ENCODE measurements around the gene PGAP1.

The PGAP1 gene

DNA sequence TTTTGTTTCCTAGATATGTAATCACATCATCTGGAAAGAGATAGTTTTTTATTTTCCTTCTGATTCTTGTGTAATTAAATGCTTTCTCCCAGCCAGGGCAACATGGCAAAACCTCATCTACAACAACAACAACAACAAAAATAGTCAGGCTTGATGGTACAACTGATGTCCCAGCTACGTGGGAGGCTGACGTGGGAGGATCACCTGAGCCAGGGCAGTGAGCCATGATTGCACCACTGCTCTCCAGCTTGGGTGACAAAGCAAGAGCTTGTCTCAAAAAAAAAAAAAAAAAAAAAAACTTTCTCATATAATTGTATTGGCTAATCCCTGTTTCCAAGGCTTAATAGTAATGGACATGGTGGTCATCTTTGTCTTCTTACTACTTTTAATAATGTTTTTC lies 26.4 kb upstream of the PGAP1 start:
- TF ChIP-seq, protein P1, sequence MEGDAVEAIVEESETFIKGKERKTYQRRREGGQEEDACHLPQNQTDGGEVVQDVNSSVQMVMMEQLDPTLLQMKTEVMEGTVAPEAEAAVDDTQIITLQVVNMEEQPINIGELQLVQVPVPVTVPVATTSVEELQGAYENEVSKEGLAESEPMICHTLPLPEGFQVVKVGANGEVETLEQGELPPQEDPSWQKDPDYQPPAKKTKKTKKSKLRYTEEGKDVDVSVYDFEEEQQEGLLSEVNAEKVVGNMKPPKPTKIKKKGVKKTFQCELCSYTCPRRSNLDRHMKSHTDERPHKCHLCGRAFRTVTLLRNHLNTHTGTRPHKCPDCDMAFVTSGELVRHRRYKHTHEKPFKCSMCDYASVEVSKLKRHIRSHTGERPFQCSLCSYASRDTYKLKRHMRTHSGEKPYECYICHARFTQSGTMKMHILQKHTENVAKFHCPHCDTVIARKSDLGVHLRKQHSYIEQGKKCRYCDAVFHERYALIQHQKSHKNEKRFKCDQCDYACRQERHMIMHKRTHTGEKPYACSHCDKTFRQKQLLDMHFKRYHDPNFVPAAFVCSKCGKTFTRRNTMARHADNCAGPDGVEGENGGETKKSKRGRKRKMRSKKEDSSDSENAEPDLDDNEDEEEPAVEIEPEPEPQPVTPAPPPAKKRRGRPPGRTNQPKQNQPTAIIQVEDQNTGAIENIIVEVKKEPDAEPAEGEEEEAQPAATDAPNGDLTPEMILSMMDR (conservative IDR thresholded peaks at IDR 0.05; ENCODE audit: low read depth, low read length) = no peak
- DNase-seq (ENCODE audit: low read depth) = no peak
- H3K4me3 ChIP-seq (ENCODE audit: low read depth, low read length) = no peak overlapping the region

DNA sequence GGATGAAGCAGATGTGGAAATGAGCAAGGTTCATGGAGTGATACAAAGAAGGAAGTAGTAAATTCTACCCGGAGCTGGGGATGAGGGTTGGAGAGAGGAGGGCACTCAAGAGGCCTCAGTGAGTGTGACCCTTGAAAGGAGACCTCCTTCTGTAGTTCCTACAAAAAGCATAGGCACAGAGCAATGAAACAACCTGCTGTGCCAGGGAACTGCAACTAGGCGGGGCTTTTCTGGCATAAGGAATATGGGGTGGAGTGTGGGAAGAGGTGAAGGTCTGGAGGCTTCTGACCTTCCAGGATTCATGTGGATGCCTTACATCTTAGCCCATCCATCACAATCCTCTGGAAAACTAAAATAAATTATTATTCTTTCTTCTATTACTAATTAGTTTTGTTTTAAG lies 25.5 kb upstream of the PGAP1 start:
- DNase-seq (ENCODE audit: low read depth) = no peak
- TF ChIP-seq, protein P1 (conservative IDR thresholded peaks at IDR 0.05; ENCODE audit: low read depth, low read length) = no peak
- no peak overlapping the region for H3K4me3 ChIP-seq (ENCODE audit: low read depth, low read length)

DNA sequence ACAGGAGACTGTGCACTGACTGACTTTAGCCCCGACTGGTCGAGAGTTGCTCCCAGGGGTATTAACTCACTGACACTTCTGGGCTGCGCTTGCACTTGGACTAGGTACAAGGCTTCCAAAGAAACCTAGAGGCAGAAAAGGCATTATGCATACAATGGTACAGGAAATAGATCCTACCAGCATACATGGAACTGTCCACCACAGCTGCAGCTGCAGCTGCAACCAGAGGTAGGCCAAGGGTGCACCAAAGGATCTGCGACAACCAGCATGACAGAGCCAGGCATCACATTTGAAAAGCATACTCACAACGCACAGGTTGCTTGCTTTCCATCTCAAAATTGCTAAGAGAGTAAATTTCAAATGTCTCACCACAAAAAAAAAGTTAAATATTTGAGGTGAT lies 22.6 kb upstream of the PGAP1 start:
- no peak overlapping the region for H3K4me3 ChIP-seq (ENCODE audit: low read depth, low read length)
- no peak for DNase-seq (ENCODE audit: low read depth)
- TF ChIP-seq, protein P1 (conservative IDR thresholded peaks at IDR 0.05; ENCODE audit: low read depth, low read length) = no peak

DNA sequence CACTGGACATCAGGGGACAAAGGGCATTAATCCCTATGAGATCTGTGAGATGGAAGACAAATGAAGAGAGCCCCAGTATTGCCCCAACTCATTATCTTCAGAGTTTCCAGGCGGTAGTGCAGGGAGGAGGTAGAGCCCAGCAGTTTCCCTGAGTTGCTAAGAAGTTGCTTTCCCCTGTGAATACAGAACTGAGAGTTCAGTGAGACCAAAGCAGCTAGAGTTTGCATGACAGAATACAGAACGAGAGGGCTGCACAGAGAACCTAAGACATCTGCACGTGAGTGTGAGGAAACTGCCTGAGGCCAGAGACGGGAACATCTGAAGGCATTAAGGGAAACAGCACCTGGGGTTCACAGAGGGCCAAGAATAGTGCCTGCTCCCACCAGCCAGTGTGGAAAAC lies 18.1 kb upstream of the PGAP1 start:
- TF ChIP-seq, protein P1 (conservative IDR thresholded peaks at IDR 0.05; ENCODE audit: low read depth, low read length) = no peak
- no peak overlapping the region for H3K4me3 ChIP-seq (ENCODE audit: low read depth, low read length)
- DNase-seq (ENCODE audit: low read depth) = peak; percentile 12

DNA sequence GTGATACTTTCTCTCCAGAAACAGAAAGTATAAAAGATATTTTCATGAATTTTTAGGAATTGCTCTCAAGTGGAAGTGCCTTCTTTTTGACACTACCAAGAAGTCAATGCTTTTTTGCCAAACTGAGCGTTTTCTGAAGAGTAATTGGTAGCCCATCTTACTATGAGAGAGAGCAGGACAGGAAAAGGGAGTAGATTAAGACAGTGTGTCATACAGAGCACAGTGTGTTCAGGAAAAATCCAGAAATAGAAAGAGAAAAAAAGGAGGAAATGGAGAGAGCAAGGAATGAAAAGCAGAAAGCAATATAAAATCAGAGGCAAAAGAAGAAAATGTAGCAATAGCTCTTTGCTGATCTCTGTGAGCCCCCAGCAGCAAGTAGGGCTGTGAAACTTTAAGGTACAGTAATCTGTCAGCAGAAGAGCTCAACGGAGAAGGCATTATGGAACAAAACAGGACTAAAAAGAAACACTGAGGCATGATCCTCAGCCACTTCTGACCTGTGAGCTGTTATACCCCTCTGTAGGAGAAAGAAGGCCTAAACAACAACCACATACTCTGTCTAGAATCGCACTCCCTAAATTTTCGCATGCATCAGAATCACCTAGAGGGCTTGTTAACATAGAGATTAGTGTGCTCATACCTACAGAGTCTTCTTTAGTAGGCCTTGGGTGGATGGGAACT lies 15.0 kb upstream of the PGAP1 start:
- DNase-seq (ENCODE audit: low read depth) = no peak
- no peak overlapping the region for H3K4me3 ChIP-seq (ENCODE audit: low read depth, low read length)

DNA sequence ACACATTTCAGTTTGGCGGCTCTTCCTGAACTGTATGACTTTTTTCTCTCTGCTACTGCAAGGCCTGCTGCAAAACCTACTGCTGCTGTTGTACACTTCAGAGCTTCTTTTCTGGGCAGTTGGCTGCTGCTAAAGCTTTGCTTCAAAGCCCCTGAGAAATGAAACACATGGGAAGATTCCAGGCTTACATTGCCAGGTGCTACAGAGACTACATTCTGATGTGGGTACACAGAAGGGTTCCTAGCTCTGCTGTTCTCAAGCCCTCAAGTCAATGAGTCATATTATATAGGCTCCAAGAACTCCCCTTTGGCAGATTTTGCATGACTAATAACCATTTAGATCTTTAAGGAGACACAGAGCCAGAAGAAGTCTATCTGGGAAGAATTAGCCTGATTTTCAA lies 12.9 kb upstream of the PGAP1 start:
- peak; percentile 61 for DNase-seq (ENCODE audit: low read depth)
- TF ChIP-seq, protein P1 (conservative IDR thresholded peaks at IDR 0.05; ENCODE audit: low read depth, low read length) = no peak
- no peak overlapping the region for H3K4me3 ChIP-seq (ENCODE audit: low read depth, low read length)

More for the DNA sequence above, 15.0 kb upstream of the PGAP1 start:
- TF ChIP-seq, protein P1 (conservative IDR thresholded peaks at IDR 0.05; ENCODE audit: low read depth, low read length) = no peak

DNA sequence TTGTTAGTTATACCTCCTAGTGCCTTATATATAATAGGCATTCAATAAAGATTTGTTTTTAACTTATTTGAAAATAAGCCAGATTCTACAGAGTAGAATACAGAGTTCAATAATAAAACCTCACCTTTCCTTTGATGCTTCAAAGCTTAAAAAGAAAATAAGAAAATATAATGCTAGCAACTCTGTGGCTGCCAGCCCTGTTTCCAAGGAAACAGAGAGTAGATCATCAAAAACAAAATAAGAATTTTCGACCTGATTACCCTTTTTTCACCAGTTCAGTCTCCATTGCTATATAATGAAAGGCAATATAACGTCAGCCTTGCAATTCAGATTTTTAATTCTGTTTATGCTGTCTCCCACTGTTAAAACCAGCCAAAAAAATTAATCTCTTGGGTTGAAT lies 8.9 kb upstream of the PGAP1 start:
- TF ChIP-seq, protein P1 (conservative IDR thresholded peaks at IDR 0.05; ENCODE audit: low read depth, low read length) = no peak
- no peak for DNase-seq (ENCODE audit: low read depth)
- no peak overlapping the region for H3K4me3 ChIP-seq (ENCODE audit: low read depth, low read length)

All from choroid plexus epithelial cell (primary cell).